ENCODE data around the gene SRMS. TPM values are rescaled to one million over a fixed set of nuclear protein-coding genes. Genes with fewer than 3 reads are reported as not detected.

SRMS gene
- total RNA-seq, 1 donor from 2014 or later: not detected

DNA sequence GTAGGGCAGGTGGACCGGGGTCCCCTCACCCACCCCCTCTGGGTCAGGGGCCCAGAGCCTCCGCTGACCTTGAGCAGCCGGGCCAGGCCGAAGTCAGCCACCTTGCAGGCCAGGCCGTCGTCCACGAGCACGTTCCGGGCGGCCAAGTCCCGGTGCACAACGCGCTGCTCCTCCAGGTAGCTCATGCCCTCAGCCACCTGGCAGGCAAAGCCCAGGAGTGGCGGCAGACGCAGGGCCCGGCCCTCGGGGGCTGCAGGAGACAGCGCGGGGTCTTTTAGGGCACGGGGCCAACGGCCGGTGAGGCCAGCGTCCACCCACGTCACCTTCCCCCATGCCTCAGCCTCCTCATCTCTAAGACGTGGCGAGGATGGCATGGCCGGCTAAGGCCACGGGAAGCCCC lies 6.2 kb downstream of the SRMS start:
- DNase-seq (ENCODE audit: extremely low read depth, low read depth, low spot score): no peak

DNA sequence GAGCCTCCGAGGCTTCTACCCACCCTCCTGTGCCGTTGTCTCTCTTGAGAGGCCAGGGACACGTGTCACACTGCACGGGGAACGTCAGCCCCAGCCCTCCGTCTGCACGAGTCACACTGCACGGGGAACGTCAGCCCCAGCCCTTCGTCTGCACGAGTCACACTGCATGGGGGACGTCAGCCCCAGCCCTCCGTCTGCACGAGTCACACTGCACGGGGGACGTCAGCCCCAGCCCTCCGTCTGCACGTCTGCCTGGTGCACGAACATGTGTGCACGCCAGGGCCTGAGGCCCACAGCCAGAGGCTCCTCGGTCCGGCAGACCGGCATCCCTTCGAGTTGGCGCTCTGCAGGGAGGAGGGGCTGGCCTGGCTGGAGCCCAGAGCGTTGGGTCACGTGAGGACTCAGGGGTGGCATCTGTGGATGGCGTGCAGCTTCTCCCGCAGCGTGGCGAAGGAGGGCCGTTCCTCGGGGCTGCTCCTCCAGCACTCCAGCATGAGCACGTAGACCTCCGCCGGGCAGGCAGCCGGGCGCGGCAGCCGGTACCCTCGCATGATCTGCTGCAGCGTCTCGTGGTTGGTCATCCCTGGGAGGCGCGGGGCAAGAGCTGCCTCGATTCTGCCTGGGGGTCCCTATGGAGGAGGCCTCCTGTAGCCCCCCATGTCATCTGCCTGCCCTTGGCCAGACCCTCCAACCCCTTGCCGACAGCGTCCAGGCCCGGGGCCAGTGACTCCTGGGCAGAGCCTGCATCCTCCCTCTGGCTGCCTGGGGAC lies 6.9 kb downstream of the SRMS start:
- DNase-seq (ENCODE audit: extremely low read depth, low read depth, low spot score): no peak

DNA sequence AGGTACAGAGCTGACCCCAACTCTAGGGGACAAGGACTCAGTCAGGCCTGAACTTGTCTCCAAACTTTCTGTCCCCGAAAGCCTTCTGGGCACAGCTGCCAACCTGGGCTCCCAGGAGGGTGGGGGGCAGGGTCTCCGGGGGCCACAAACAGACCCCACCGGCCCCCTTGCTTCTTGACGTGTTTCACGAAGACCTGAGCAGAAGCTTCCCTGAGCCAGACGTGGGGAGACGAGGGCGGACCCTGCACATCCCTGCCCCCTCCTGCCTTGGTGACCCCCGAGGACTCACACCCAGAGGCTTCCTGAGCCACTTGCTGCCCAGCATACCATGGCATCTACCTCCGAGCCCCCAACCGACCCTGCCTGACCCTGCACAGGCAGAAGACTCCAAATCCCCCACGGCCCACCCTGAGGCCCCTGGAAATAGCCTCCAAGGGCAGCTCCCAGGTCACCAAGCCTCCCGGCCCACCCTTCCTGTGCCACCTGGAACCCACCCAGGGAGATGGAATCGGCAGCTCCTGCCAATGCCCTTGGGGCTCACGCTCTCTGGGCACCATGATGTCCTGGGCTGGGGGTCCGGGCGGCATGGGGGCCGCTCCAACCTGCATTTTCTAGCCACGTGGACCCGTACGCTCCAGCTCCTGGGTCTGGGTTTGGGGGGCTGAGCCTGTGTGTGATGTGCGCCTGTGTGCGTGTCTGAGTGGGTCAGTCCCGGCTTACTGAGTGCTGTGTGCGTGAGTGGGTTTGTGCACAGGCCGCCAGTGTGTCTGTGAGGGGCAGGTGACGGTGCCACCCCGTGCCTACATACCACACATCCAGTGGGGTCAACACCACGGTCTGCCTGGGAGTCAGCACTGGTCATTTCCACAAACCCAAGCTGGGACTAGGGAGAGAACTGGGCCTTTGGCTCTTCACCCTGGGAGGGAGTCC lies 7.8 kb downstream of the SRMS start:
- no peak for DNase-seq (ENCODE audit: extremely low read depth, low read depth, low spot score)

DNA sequence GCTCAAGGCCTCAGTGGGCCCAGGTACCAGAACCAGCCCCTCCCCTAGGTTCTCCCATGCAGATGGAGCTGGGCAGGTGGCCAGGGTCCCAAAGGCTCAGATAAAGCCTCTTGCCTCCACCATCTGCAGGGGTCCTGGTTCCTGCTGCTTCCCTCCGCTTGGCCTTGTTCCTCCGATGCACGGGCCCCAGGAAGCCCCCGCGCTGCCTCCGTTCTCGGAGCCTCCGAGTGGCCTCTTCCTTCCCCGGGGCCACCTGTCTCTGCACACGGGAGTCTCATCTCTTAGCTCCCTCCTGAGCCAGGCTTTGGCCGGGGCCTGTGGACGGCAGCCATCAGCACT lies 8.5 kb downstream of the SRMS start:
- no peak for DNase-seq (ENCODE audit: extremely low read depth, low read depth, low spot score)

DNA sequence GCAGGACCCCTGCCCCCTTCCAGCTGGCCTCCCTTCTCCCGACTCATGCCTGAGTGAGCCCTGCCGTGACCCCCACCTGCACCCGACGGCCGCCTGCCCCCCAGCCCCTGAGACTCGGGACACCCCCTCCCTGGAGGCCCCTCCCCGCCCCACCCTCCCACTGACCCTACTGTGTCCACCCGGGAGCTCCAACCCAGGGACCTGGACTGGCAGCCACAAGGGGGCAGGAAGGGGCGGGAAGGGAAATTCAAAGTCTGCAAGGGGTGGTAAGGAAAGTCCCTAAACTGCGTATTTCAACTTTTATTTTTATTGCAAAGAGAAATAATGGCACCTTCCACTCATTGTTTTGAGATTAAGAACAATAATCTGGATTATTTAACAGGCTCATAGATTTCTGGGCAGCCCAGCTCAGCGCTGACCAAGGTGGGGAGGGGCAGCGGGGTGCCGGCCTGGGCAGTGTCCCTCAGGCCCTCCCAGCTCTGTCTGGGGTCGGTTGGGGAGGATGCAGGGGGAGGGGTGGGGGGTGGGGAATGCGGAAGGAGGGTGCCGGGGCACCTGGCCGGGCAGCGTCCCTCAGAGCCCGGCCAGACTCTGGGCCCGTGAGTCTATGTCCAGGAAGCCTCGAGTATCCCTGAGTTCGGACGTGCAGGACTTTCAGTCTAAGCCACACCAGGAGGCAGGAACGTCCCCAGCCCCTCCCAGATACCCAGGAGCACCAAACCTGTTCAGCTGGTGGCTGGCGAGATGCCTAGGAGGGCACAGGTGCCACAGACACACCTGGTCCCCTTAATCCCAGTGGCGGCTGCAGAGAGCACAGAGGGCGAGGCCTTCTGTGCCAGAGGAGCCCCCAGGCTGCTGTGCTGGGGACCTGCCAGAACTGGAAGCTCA lies 9.1 kb downstream of the SRMS start:
- no peak for DNase-seq (ENCODE audit: extremely low read depth, low read depth, low spot score)

DNA sequence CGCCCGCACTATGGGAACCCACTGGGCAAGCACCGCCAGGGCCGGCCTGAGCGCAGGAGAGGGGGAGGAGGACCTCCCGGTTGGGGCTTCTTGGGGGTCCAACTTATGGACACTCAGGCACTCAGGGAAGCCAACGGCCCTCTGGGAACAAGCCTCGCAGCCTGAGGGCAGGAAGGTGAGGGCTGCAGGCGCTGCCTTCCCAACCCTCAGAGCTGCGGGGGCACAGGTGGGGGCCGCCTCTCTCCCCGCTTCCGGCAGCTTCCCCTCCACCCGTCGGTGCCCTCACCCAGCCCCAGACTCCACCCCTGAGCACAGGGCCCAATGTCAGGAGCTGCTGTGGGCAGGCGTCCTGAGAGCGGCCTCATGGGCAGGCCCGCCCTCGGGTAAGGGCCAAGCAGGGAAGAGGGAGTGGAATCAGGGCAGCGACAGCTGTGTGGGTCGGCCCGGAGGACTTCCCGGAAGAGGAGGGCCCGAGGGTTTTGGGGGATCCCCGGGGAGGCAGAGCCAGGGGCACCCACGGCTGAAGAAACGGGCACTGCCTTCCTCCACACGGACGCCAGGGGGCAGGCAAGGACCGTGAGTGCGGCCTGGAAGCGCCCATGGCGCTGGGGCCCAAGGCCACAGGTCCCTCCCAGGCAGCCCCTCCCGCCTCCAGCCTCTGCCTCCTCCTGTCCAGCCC lies 9.9 kb downstream of the SRMS start:
- DNase-seq (ENCODE audit: extremely low read depth, low read depth, low spot score): no peak

DNA sequence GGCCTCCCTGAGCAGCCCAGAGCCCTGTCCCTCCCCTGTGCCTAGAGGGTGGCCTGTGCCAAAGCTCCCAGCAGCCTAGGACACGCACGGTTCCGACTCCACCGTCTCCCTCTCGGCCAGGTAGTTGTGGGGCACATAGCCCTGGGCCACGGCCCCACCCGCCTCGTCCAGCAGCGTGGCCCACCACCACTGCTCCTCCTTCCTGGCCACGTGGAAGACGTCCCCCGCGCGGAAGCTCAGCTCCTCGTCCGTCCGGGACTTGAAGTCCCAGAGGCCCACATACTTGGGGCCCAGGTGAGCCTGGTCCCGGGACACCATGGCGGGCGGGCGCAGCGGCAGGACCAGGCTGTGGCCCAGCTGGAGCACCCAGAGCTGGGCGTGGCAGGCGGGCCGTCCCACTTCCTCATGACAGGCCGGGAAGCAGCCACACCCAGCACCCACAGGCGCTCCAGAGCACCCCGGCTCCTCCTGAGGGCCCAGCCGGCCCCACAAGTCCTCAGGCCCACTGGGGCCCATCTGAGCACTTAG lies 10.5 kb downstream of the SRMS start, which contains the start of gene PTK6:
Gene PTK6, minus strand, starts transcription at position 380 of the 528 bp plus-strand sequence. Its CDS starts 62 bp downstream, at position 318.
- DNase-seq (ENCODE audit: extremely low read depth, low read depth, low spot score): no peak

DNA sequence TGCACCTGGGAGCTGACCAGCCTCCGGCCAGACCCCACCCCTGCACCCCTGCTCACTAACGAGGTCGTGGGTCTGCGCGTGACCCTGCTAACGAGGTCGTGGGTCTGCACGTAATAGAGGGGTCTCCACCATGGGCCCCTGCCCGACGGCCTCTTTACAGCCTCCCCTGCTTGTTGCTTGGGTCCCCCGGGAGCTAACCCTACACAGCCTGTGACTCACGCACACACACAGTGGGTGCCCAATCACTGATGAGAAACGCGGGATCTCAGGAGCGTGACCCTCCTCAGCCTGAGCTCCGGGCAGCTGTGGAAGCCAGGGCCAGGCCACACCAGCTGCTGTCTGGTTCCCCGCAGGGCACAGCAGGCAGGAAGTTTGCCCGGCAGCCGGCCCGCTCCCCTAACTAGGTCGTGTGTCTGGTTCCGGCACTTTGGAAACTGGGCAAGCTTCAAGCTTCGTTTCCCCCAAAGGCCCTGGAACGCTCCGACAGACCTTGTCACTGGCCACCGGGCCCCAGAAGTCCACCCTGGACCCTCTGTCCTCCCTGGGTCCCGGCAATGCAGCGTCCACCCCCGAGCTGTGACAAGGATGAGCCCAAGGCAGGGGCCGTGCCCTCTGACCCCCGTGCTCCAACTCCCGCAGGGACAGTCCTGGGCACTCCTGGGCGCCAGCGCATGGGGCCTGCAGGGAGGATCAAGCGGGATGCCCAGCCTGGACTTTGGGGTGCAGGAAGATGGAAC lies 11.1 kb downstream of the SRMS start:
- no peak for DNase-seq (ENCODE audit: extremely low read depth, low read depth, low spot score)

DNA sequence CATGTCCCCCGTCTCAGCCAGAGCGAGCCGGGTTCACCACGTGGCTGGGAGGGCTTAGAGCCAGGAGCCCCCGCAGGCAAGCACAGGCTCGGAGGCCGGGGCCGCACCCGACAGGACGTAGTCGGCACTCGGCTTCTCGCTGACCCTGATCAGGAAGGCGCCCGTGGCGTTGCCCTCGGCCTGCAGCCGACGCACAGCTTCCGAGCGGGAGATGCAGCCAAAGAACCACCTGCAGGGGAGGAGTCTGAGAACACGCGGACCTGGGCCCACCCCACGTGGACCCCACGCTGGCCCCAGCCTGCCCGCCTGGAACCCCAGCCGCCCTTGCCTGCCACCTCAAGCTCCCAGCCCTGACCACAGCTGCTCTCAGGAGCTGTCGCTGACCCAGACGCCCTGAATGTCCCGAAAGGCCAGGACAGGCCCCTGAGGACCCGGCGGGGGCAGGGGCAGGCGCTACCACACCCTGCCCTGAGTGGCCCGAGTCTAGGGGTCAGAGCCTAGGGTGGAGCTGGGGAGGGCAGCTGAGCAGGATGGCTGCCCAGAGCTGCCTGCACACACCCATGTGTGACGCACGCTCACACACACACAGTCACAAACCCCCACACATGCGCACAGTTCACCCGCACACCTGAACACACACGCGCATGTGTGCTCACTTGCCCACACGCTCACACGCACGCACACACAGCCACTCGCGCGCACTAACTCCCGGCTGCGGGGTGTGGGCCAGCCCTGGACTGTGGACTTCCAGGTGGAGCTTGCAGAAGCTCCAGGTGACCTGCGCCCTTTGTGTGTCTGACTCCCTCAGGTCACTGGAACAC lies 12.5 kb downstream of the SRMS start:
- DNase-seq (ENCODE audit: extremely low read depth, low read depth, low spot score): no peak

DNA sequence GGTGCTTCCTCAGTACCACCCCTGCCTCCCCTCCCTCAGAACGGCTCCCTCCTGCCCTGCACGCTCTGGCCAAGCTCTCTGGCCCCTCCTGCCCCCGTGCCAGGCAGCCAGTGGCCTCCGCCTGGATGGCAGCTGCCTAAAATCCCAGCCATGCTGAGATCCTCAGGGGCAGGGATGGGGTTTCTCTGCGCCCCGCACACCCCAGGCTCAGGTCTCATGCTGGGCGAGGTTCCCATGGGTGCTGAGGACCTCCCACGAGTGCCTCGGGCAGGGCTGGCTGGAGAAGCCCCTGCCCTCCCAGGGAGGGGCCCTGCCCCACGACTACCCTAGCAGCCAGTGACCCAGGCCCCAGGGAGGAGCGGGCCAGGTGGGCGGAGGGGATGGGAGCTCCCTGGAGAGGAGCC lies 13.1 kb downstream of the SRMS start:
- no peak for DNase-seq (ENCODE audit: extremely low read depth, low read depth, low spot score)

DNA sequence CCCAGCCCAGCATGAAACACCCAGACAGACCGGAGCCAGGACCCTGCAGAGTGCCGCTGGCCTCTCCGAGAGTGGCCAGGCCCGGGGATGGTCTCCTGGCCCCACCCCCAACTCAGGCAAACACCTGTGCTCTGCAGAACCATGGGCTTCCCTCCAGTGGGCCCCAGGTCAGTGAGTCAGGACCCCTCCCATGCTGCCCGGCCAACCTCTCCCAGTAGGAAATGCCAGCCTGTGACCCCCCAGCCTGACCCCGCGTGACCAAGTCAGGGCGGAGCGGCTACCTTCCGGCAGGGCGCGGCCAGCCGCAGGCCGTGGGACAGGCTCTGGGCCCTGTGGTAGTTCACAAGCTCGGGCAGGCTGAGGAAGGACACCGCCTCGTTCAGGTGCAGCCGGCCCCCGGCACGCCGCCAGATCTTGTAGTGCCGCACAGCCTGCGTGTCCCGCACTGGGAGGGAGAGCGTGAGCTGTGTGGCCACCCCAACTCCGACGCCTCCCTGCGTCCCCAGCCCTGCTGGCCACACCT lies 13.6 kb downstream of the SRMS start:
- no peak for DNase-seq (ENCODE audit: extremely low read depth, low read depth, low spot score)

DNA sequence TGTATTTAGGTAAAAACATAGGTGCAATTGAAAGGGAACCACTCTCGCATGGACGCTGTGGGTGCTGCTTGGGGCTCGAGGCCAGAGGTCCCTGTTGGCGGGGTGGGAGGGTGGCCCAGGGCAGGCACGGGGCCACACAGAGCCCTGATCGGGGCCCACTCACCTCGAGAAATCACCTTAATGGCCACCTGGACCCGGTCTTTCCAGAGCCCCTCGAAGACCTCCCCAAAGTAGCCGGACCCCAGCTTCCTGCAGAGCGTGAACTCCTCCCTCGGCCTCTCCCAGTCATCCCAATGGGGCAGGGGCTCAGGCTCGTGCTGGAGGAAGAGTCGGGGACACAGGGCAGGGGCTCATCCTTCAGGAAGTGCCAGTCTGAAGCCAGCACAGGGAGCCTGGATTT lies 14.2 kb downstream of the SRMS start:
- no peak for DNase-seq (ENCODE audit: extremely low read depth, low read depth, low spot score)

DNA sequence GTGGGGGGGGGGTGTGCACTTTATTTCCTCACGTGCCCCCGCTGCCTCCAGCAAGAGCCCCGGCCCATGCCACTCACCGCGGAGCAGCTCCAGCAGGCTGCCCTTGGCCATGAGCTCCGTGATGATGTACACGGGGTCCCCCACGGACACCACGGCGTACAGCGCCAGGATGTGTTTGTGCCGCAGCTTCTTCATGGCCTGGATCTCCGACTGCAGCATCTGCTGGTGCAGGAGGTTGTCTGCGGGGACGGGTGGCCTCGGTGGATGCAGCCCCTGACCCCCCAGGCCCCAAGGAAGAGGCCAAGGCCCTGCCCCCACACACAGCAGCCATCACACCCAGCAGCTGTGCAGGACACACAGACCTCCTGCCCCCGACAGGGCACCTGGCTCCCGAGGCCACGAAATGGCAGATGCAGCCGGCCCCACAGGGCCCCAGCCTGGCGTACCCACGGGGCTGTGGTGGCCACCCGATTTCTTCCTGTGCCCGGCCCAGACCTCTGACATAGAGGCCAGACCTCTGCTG lies 15.0 kb downstream of the SRMS start:
- DNase-seq (ENCODE audit: extremely low read depth, low read depth, low spot score): no peak

DNA sequence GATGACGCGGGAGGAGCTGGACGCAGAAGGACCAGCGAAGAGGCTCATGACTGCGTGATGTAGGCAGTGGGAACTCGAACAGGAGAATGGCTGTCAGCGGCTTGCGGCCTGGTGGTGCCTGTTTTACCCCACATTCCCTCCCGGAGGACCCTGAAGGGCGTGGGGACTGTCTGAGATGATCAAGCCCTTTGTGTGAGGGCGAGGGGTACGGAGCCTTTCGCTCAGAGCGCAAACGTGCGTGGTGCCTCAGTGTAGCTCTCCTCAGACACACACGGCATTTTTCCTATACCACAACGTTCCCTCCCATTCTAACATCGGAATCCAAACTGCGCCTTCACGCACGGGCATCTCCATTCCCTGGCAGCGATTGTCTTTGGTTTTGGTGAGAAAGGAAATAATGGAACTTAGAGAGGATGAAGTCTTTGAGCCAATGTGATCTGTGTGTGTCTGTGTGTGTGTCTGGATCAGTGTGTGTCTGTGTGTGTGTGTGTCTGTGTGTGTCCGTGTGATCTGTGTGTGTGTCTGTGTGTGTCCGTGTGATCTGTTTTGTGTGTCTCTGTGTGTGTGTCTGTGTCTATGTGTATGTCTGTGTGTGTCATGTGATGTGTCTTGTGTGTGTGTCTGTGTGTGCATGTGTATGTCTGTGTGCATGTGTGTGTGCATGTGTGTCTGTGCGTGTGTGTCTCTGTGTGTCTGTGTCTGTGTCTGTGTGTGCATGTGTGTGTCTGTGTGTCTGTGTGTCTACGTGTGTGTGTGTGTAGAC lies 15.7 kb downstream of the SRMS start:
- DNase-seq (ENCODE audit: extremely low read depth, low read depth, low spot score): no peak

DNA sequence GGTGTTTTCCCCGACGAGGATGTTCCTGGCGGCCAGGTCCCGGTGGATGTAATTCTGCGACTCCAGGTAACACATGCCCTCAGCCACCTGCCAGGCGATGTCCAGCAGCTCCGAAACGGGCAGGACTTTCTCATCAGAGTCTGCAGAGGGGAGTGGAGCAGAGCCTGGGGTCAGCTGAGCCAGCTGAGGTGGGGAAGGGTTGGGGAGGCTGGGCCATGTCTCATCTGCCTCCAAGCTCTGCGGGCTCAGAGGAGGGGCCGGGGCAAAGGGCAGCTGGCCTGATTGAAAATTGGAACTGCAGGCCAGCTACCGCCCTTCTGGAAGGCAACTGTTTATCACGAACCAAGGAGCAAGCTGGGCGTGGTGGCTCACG lies 16.8 kb downstream of the SRMS start:
- DNase-seq (ENCODE audit: extremely low read depth, low read depth, low spot score): no peak

DNA sequence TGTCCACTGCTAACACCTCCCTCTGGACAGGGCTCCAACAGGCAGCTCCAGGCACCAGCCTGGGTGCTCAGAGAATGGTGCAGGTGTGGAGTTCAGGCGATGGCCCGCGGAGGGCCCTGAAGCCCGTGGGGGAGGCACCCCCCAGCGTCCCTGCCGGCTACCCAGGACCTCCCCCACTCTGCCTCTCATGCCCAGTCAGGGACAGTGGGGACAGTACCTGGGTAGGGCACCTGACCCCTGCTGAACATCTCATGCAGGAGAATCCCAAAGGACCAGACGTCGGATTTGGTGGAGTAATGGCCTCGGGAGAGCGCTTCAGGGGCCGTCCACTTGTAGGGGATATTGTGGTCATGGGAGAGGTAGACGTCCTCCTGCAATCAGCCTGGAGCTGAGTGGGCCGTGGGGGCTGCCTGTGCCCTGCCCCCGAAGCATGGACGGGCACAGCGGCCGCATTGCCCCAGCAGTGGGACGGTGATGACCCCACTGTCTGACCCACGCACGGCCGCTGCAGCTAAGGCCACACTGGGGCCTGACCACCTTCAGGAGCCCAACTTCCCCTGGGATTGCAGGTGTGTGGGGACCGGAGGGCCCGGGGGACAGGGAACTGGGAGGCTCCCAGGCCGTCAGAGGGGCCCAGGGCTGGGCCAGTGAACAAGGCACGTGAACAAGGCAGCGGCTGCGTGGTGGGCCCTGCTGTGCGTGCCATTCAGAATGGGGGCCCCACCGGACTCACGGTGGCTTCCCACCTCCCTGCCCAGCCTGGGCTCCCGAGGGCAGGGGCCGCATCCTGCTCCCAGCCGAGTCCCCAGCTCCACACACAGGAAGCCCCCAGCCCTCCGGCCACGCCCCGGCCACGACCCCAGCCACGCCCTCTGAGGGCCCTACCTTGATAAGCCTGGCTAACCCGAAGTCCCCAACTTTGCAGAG lies 17.4 kb downstream of the SRMS start:
- no peak for DNase-seq (ENCODE audit: extremely low read depth, low read depth, low spot score)

Measured in glomerular endothelial cell (primary cell).